GM21381 (cell line): ENCODE measurements around the gene RHBDD2.
"Not testable (repeated sequence)": the region's sequence is repeated elsewhere in the genome, so short reads cannot be mapped to it uniquely, and the experiment has no call there.

Experiments used
- ATAC-seq: cut with Tn5 transposase; IDR thresholded peaks from one replicate; pipeline ENCODE4 v1.9.1; 2021; ENCODE audit warnings: mild to moderate bottlenecking, moderate library complexity; ENCODE audit not compliant: unreplicated experiment

The RHBDD2 gene

DNA sequence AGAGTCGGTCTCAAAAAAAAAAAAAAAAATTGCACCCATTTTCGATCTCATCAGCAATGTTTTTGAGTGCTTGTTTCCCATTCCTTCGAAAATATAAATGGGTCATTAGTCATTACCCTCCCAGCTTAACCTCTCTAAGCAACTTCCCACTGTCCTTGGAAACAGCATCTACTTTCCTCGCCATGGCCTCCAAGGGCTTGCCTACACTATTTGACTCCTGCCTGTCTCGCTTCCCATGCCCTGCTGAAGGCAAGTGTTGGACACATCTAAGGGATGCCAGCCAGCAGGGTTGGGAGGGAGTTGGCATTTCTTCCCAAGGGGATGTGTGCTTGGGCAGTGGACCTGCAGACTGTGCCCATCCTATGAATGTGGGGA is 12.7 kb upstream of the RHBDD2 start:
- no peak for ATAC-seq

DNA sequence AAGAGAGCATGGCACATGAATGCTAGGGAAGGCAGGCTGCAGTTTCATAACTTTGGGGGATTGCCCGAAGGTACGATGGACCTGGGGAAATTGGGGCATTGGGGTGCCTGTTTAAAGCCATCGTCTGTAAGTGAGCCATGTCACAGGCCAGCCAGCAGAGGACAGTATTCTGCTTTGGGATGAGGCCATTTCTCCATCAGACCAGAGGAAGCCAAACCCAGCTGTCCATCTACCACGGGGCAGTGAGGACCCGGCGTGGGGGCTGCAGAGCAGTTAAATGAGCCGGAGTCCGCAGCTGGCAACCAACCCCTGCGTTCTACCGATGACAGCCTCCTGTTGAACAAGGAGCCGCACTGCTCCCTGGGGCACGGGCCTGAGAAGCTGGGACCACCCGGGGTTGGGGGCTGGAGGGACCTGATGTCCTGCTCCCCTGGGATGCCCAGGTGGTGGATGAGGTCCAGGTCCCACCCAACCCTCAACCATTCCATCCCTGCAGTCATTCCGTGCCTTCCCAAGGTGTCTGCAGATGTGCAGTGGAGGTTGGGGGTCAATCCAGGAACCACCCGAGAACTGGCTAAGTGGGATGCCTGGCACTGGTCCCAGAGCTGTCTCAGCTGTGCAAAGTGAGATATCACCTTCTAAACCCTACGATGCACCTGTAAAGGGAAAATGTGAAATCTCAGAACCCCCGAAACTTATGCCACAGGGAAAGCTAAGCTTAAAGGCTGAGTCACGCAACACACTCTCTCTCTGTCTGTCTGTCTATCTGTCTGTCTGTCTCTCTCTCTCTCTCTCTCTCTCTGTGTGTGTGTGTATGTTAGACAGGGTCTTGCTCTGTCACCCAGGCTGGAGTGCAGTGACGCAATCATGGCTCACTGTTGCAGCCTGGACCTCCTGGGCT is 12.1 kb upstream of the RHBDD2 start:
- ATAC-seq: no peak

DNA sequence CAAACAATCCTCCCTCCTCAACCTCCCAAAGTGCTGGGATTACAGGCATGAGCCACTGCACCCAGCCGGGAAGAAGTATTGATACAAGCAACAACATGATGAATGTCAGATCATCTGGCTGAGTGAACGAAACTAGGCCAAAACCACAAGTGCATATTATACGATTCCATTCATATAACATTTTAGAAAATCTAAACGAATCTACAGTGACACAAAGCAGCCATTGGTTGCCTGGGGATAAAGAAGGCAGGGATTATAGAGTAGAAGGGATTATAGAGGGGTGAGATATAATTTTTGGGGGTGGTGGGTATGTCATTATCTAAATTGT is 11.5 kb upstream of the RHBDD2 start:
- ATAC-seq: no peak

DNA sequence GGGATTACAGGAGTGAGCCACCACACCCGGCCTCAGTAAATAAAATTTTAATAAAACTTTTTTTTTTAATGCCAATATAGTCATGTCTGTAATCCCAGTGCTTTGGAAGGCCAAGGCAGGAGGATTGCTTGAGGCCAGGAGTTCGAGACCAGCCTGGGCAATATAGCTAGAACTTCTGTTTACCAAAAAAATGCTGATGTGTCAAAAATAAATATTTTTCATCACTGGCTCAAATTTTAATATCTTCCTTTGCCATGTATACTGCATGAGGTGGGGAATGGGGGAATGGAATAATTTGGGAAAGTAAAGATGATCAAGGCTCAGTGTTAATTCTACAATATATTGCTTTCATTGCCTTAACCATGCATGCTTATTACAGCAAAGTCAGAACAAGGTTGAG is 10.7 kb upstream of the RHBDD2 start:
- no peak for ATAC-seq

DNA sequence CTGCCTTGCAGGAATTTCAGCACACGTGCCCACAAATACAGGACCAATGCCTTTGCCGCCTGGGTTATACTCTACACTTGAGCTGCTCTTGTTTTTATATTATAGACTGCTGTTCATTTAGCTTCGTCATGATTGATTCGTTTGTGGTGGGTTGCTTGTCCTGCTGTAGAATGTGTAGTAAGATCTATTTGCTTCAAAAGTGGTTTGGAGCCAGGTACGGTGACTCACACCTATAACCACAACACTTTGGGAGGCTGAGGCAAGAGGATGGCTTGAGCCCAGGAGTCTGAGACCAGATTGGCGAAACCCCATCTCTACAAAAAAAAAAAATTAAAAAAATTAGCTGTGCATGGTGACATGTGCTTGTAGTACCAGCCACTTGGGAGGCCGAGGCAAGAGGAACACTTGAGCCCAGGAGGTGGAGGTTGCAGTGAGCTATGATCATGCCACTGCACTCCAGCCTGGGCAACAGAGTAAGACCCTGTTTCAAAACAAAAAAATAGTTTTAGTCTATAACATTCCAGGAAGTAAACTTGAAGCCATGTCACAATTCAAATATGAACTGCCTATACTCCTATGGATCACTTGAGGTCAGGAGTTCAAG is 9.0 kb upstream of the RHBDD2 start:
- no peak for ATAC-seq

DNA sequence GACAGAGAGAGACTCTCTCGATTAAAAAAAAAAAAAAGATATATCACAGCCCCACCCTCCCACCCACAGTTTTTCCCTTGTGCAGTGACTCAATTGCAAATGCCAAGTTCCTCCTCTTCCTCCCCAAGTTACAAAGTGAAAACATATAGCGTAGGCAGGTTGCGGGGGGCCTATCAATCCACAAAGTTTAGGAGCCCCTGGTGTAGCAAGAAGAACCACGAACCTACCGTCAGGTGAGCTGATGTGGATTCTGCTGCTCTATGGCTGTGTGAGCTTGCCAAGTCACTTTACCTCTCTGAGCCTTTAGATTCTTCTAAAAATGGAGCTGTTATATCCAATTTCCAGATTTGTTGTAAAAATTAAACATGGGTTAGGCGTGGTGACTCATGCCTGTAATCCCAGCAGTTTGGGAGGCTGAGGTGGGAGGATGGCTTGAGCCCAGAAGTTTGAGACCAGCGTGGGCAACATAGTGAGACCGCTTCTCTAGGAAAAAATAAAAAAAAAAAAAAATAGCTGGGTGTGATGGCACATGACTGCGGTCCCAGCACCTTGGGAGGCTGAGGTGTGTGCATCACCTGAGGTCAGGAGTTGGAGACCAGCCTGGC is 8.2 kb upstream of the RHBDD2 start:
- ATAC-seq: no peak

DNA sequence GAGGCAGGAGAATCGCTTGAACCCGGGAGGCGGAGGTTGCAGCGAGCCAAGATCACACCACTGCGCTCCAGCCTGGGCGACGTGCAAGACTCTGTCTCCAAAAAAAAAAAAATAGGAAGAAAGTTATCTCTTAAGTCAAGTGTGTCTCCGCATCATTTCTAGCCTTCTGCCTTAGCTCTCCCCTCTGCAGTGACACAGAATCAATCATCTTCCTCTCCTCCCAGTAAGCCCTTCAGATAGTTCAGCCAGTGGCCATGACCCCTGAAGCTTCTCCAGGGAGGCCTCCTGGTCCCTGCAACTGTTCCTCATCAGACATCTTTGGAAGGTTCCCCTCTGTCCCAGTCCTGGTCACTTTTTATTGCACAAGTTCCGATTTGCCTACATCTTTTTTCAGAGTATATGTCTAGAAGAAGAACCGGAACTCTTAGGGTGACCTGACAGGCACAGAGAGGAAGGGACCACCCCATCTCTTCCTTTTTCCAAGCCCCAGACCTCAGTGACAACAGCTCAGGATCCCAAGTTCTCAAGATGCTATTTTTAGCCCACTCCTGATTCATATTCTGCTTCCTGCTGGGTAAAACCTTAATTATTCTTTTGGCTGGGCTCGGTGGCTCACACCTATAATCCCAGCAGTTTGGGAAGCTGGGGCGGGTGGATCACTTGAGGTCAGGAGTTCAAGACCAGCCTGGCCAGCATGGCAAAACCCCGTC is 6.6 kb upstream of the RHBDD2 start:
- no peak for ATAC-seq

DNA sequence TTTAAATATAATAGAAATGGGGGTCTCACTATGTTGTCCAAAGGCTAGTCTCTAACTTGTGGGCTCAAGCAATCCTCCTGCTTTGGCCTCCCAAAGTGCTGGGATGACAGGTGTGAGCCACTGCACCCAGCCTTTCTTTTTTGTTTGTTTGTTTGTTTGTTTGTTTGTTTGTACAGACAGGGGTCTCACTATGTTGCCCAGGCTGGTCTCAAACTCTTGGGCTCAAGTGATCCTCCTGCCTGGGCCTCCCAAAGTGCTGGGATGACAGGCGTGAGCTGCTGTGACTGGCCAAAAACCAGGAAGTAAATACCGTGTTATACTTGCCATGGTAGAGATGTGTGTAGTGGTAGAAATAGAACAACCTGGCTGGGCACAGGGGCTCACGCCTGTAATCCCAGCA is 4.7 kb upstream of the RHBDD2 start:
- not testable (repeated sequence) for ATAC-seq

DNA sequence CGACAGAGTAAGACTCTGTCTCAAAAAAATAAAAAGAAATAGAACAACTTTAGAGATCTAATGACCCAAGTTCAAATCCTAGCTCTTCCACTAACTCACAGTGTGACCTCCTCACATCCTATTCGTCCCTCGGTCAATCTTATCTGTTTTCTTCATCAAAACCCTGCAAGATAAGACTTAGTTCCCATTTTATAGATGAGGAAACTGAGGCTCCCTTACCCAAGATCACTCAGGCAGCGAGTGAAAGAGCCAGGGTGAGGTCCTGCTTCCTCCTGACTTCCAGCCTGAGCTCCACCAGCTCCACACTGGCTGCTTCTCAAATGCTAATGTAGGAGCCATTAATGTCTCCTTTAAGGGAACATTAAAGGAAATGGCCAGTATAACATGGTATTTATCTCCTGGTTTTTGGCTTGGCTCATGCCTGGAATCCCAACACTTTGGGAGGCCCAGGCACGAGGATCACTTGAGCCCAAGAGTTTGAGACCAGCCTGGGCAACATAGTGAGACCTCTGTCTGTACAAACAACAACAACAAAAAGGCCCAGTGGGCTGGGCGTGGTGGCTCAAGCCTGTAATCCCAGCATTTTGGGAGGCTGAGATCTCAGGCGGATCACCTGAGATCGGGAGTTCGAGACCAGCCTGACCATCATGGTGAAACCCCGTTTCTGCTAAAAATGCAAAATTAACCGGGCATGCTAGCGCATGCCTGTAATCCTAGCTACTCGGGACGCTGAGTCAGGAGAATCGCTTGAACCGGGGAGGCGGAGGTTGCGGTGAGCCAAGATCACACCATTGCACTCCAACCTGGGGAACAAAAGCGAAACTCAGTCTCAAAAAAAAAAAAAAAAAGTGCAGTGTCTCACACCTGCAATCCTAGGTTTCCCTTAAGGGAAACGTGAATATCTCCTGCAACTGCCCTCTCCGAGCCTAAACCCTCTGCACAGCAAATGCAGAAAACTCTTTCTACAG is 3.4 kb upstream of the RHBDD2 start:
- ATAC-seq: no peak

DNA sequence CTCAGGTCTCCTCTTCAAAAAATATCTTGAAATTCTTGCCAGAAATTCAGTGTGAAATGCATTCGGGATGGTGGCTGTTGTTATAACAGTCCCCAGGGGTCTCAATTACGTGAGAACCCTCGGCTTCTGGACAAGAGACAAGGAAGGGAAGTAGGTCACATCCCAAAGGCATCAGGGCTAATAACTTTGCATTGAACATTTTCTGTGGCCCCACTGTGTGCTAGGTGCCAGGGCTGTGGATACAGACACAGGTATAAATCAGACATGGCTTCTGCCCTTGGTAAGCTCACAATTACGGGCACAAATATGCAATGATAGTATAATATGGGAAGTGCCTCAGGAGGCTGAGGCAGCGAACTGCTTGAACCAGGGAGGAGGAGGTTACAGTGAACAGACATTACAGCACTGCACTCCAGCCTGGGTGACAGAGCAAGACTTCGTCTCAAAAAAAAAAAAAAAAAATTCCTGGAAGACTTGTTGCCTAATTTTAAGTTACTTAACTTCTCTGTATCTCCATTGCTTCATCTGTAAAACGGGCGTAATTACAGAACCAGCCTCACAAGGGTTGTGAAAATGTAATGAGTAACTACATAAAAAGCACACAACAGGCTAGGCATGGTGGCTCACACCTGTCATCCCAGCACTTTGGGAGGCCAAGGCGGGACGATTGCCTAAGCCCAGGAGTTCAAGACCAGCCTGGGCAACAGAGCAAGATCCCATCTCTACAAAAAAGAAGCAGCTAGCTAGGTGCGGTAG is 2.5 kb upstream of the RHBDD2 start:
- no peak for ATAC-seq

DNA sequence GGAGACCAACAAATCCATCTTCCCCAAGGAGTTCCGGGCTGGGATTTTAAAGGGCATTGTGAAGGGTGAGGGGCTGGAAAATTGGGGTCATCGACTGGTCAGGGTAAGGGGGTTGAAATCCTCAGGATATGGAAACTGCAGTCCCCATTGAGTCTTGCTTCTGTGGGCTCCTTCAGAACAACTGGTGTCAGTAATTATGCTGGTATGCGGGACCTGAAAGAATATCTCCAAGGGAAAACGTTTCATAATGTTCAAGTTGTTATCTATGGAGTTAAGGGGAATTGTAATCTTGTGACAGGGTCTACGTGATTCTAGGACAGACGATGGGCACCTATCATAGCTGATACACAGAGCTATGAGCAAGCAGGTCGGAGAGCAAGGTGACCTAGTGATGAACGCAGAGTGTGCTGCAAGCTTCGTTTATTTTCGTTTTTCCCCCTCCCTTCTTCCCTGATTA is 494 bp upstream of the RHBDD2 start:
- ATAC-seq: peak; percentile 11

DNA sequence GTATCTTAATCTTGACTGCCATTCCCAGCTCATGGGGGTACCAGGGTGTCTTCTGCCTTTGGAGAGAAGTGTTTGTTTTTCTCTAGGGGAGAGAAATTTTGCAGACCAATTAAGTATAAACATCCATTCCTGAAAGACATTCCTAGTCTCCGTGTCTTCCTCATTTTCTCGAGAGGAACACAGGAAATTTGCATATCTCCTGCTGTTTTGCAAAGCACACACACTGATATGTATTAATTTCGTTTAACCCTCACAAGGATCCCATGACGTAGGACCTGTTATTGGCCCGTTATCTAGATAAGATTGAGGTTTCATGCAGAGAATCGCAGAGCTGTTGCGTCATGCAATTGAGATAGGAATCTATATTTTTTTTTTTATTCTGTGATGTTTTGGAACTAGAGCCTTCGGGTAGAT is 944 bp downstream of the RHBDD2 start:
- ATAC-seq: no peak

DNA sequence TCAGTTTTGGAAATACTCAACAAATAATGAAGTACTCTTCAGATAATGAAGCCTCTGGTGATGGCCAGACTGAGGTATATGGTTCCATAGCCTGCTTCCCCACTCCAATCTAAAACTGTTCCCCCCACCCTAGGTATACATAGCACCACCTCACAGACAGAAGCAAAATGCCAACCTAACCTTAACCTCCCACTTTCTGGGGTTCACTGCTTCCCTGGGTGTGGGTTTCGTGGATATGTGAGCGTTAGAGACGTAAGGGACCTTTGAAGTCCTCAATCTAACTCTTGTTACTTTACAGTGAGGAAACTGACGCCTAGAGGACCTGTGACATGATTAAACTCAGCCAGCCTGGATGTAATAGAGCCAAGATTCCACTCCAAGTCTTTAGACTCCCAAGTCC is 1.4 kb downstream of the RHBDD2 start:
- ATAC-seq: no peak

DNA sequence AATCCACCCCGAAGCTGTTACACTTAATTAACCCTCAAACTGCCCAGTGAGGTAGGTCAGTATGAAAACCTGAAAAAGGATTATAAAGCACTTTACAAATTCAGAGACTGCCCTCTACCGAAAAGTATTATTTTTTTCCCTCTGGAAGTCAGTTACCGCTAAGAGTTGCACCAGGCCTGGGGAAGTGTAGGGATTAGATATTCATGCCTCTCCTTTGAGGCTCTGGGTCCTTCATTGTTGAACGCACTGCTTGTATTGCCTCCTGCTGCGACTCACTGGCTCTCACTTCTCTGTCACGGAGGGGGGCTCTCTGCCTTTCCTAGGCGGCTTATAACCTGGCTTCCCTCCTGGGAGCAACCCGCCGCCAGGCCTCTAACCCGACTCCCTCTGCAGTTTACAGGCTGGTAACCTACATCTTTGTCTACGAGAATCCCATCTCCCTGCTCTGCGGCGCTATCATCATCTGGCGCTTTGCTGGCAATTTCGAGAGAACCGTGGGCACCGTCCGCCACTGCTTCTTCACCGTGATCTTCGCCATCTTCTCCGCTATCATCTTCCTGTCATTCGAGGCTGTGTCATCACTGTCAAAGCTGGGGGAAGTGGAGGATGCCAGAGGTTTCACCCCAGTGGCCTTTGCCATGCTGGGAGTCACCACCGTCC is 2.7 kb downstream of the RHBDD2 start:
- no peak for ATAC-seq

DNA sequence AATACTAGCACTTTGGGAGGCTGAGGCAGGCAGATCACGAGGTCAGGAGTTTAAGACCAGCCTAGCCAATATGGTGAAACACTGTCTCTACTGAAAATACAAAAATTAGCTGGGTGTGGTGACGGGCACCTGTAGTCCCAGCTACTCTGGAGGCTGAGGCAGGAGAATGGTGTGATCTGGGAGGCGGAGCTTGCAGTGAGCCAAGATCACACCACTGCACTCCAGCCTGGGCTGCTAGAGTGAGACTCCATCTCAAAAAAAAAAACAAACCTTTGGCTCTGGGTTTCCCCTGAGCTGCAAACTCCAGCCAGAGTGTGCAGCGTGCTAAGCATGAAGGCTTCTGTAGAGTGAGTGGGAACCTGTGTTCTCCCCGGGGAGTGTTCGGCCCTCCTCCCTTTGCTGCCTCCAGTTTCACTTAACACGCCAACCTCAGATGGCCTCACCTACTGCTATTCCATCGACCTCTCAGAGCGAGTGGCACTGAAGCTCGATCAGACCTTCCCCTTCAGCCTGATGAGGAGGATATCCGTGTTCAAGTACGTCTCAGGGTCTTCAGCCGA is 4.5 kb downstream of the RHBDD2 start:
- ATAC-seq: not testable (repeated sequence)

DNA sequence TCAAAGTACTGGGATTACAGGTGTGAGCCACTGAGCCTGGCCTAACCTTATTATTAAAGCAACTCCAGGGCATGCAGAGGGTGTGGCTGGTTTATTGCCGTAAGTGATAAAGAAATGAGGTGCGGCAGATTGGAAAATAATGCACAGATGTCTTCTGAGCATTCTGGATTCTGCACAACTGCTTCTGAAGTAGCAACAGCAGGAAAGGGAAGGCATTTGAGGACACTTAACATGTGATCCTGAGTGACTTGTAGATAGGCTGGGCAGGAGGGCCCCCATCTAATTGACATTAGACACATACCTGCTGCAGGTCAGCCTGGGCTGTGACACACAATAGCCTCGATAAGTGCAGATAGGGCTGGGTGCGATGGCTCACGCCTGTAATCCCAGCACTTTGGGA is 5.6 kb downstream of the RHBDD2 start:
- no peak for ATAC-seq

DNA sequence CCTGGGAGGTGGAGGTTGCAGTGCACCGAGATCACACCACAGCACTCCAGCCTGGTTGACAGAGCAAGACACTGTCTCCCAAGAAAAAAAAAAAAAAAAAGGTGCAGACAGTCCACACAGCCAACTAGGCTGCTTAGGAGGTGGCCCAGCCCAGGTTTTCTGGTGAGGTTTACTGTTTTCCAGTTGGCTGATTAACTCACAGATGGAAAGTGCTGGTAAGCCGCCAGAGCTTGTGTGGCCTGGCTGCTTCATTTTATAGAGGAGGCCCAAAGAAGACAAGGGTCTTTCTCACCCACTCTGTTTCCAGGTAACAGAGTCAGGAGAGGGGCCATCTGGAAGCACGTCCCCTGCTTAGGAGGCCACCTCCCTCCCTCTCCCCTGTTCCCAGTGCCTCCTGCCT is 6.2 kb downstream of the RHBDD2 start:
- ATAC-seq: no peak

DNA sequence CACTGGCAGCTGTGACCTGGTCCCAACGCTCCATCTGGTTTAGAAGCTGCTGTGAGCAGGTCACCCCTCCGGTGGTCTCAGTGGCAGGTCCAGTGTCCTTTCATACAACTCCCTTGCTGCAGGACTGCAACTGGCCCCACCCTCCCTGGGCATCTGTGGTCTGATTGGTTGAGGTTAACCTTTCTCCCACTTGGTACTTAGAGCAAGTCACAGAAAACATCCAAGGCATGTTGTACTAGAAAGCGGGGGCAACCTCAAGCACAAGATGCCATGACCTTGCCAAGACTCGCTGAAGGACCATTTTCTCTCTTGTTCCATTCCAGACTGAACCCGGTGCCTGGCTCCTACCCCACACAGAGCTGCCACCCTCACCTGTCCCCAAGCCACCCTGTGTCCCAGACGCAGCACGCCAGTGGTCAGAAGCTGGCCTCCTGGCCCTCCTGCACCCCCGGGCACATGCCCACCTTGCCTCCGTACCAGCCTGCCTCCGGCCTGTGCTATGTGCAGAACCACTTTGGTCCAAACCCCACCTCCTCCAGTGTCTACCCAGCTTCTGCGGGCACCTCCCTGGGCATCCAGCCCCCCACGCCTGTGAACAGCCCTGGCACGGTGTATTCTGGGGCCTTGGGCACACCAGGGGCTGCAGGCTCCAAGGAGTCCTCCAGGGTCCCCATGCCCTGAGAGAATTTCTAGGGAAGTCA is 9.0 kb downstream of the RHBDD2 start:
- ATAC-seq: no peak
